ENCODE results near the gene NOTUM. TPM values are rescaled to one million over a fixed set of nuclear protein-coding genes. Genes with fewer than 3 reads are reported as not detected.

NOTUM gene
- total and polyA plus RNA-seq, 9 of the 15 experiments (the other 6 are each of a cell fraction or from before 2014, with no cell fraction given): 0.03 to 14.0 (median 4.1) TPM

- no peaks in the 10 kb centered on the region for H4K20me1 ChIP-seq (replicated peaks; ENCODE audit: control insufficient read depth, insufficient read depth, low read length)
- in situ Hi-C loops (cut with MboI): no loop called here
- no peak overlapping the region for H3K9ac ChIP-seq (ENCODE audit: insufficient read depth in 1 of 2, low read depth in 2 of 2, low read length in 2 of 2)
- peaks cover 0 to 61% of the 10 kb centered on the region in 2 experiments; a peak in 2 of 5 replicates for H3K4me1 ChIP-seq (replicated peaks in 1 of 2; ENCODE audit: control insufficient read depth in 2 of 2, insufficient read depth in 2 of 2, low read length in 2 of 2)
- no peaks in the 10 kb centered on the region for H3K79me2 ChIP-seq (ENCODE audit: control insufficient read depth, insufficient read depth, low read length)
- no peaks in the 10 kb centered on the region for H3K9me3 ChIP-seq (replicated peaks; ENCODE audit: control insufficient read depth, insufficient read depth, low read depth, low read length)
- no peak overlapping the region for H3K4me2 ChIP-seq (ENCODE audit: insufficient read depth, low read length)
- H3K27me3 ChIP-seq (ENCODE audit: control insufficient read depth in 2 of 2, insufficient read depth in 2 of 2, low read length in 2 of 2): no peaks in the 10 kb centered on the region
- H3K36me3 ChIP-seq (ENCODE audit: control insufficient read depth, insufficient read depth, low read length): peaks cover 10% of the 10 kb centered on the region; the same call in 1 of the 3 replicates
- CTCF ChIA-PET (ENCODE audit: low intra/inter-chr PET ratio): interaction anchor here (0.7 kb wide), 1 partner anchor 342 kb away, joined by 4 read pairs; the partner anchor contains the start of gene PDE6G
- WGBS (ENCODE audit: insufficient coverage, low coverage, missing lambda C conversion rate): 81% methylated on average over 7 of the region's 7 CpGs
- H2AFZ ChIP-seq (ENCODE audit: low read depth, low read length): no peak overlapping the region
- no peak overlapping the region for H3K27ac ChIP-seq (ENCODE audit: extremely low read depth, low read depth, low read length)
- intact Hi-C loops (cut with micrococcal nuclease): no loop called here
- POLR2A ChIA-PET: no interaction called here
- FAIRE-seq (no peak), ATAC-seq (no peak), DNase-seq (ENCODE audit: extremely low read depth in 1 of 4, low spot score in 3 of 4) (no peak)
- BruUV-seq (replicated peaks): no TSS peak
- peaks cover 3% of the 10 kb centered on the region for H3K9me1 ChIP-seq (ENCODE audit: control insufficient read depth, insufficient read depth, low read length)
- H3K4me3 ChIP-seq: no peak overlapping the region
- TF ChIP-seq VEZF1 (CRISPR knock-in tag; IDR thresholded peaks at IDR 0.05) (no peak), YBX1 (IDR thresholded peaks at IDR 0.05) (no peak), POLR3G (IDR thresholded peaks at IDR 0.05; ENCODE audit: extremely low read depth, insufficient read length, insufficient replicate concordance) (no peak), MAFG (tag; conservative IDR thresholded peaks at IDR 0.05) (no peak), CREB1 (IDR thresholded peaks at IDR 0.05) (no peak), CREB1 (CRISPR knock-in tag; IDR thresholded peaks at IDR 0.05) (no peak), MEF2D (tag; conservative IDR thresholded peaks at IDR 0.05; ENCODE audit: low read depth) (no peak), GTF3C2 (IDR thresholded peaks at IDR 0.05; ENCODE audit: borderline replicate concordance, extremely low read depth, insufficient read length) (no peak), HDAC6 (IDR thresholded peaks at IDR 0.05; ENCODE audit: low read depth, low read length) (no peak), ZBTB34 (CRISPR knock-in tag; IDR thresholded peaks at IDR 0.05) (no peak), CHCHD3 (CRISPR knock-in tag; IDR thresholded peaks at IDR 0.05) (no peak), TEAD2 (tag; IDR thresholded peaks at IDR 0.05) (no peak), BCL6 (CRISPR knock-in tag; IDR thresholded peaks at IDR 0.05) (no peak), COPS2 (conservative IDR thresholded peaks at IDR 0.05) (no peak)
These were observed 37.2 kb upstream of the NOTUM start for GRCh38 chr17:81998212-81998611.
